Lower leg skin (tissue), 4 donors: ENCODE measurements around the gene TFDP1. TPM values are rescaled to one million over a fixed set of nuclear protein-coding genes. Genes with fewer than 3 reads are reported as not detected.
A peak's percentile ranks its signal among the peaks of the same experiment; 100 is the strongest.

Experiments used
- DNase-seq, 2 donors: peaks; one replicate each; pipeline ENCODE4 v3.0.0-alpha.2; 2019; ENCODE audit warnings: low spot score in 2 of 2
- H3K4me3 ChIP-seq: fragments of 200-600 bp; sonication (generic); 2 replicates; pipeline ENCODE4 v1.5.1; 2017; ENCODE audit warnings: mild to moderate bottlenecking, low read depth; ENCODE audit not compliant: poor library complexity, severe bottlenecking
- POLR2A ChIP-seq, 2 donors: fragments of 450-650 bp; IDR thresholded peaks; one replicate each; pipeline ENCODE4 v1.6.1; 2016 to 2017; ENCODE audit warnings: antibody characterized with exemption in 2 of 2, mild to moderate bottlenecking in 1 of 2, moderate library complexity in 1 of 2
- WGBS, 2 donors: methylation state at CpG; one replicate each; pipeline ENCODE4 v1.1.5; 2018; 5-methylcytosine and 5-hydroxymethylcytosine counted together
- intact Hi-C: fragments of 100-400 bp; cut with DNase I; formaldehyde crosslinking; loops from one replicate; pipeline ENCODE4 v1.15.0; 2023; ENCODE audit warnings: low total_unique reads
- total RNA-seq, 4 donors: library from RNA; depleted of rRNA; stranded (reverse); fragments of >200 nt; gene quantifications; one replicate each; pipeline ENCODE4 v1.1.0, GENCODE V29; 2016
- TF ChIP-seq, protein P1 (sequence below), 3 donors: fragments of 450-650 bp; IDR thresholded peaks; one replicate each; pipeline ENCODE4 v1.5.1; 2016; ENCODE audit warnings: antibody characterized with exemption in 3 of 3, mild to moderate bottlenecking in 3 of 3, moderate library complexity in 2 of 3

TFDP1 gene
- total RNA-seq, 4 donors from 2014 or later: 35.9 to 48.8 (median 41.9) TPM

DNA sequence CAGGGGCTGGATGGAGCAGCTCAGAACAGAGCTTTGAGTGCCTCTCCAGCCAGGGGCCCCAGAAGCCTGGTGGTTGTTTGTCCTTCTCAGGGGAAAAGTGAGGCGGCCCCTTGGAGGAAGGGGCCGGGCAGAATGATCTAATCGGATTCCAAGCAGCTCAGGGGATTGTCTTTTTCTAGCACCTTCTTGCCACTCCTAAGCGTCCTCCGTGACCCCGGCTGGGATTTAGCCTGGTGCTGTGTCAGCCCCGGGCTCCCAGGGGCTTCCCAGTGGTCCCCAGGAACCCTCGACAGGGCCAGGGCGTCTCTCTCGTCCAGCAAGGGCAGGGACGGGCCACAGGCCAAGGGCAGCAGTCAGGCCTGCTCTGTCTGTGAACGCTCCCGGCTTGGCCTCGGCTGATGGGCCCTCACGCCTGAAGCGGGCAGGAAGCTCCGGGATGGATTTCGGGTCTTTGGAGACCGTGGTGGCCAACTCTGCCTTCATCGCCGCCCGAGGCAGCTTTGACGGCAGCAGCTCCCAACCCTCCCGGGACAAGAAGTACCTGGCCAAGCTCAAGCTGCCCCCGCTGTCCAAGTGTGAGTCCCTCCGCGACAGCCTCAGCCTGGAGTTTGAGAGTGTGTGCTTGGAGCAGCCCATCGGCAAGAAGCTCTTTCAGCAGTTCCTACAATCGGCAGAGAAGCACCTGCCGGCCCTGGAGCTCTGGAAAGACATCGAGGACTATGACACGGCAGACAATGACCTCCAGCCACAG, 82.6 kb downstream of the TFDP1 start, which contains the start of gene GRK1:
TSS of gene GRK1 (plus strand) at position 269 of the 751 bp plus-strand sequence. CDS start at position 437, 168 bp downstream.
- WGBS, 2 donors: 76 to 86% methylated on average over 19 to 31 of the region's 32 CpGs
- no peak within 1 kb of the TSS for H3K4me3 ChIP-seq
- intact Hi-C loops: no loop called here
- DNase-seq: peak in 1 of 2 donors; percentile 81
- no peak for TF ChIP-seq POLR2A (IDR thresholded peaks at IDR 0.05)
- TF ChIP-seq, protein P1, sequence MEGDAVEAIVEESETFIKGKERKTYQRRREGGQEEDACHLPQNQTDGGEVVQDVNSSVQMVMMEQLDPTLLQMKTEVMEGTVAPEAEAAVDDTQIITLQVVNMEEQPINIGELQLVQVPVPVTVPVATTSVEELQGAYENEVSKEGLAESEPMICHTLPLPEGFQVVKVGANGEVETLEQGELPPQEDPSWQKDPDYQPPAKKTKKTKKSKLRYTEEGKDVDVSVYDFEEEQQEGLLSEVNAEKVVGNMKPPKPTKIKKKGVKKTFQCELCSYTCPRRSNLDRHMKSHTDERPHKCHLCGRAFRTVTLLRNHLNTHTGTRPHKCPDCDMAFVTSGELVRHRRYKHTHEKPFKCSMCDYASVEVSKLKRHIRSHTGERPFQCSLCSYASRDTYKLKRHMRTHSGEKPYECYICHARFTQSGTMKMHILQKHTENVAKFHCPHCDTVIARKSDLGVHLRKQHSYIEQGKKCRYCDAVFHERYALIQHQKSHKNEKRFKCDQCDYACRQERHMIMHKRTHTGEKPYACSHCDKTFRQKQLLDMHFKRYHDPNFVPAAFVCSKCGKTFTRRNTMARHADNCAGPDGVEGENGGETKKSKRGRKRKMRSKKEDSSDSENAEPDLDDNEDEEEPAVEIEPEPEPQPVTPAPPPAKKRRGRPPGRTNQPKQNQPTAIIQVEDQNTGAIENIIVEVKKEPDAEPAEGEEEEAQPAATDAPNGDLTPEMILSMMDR (IDR thresholded peaks at IDR 0.05): no peak

DNA sequence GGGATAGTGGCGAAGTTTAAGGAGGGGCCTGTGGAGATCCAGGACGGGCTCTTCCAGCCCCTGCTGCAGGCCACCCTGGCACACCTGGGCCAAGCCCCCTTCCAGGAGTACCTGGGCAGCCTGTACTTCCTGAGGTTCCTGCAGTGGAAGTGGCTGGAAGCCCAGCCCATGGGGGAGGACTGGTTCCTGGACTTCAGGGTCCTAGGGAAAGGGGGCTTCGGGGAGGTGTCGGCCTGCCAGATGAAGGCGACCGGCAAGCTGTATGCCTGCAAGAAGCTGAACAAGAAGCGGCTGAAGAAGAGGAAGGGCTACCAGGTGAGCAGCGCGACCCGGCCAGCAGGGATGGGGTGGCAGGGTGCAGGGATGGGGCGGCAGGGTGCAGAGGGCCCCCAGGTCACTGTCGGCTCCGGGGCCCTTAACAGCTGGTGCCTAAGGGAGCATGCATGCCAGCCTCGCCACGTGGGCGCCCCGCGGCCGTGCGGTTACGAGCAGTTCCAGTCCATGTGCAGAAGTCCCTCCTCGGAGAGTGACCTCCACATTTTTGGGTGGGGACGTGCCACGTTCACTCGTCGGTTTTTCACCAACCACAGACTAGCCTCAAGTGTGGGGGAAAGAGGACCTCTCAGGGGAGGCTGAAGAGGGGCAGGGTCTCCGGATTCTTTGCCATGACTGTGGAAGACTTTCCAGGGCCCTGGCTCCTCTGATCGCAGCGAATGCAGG, 83.4 kb downstream of the TFDP1 start:
- 90 to 92% methylated on average over 26 to 29 of the region's 29 CpGs for WGBS, 2 donors
- H3K4me3 ChIP-seq: no peak overlapping the region
- peak in 1 of 2 donors; percentile 79 for DNase-seq
- TF ChIP-seq, protein P1 (IDR thresholded peaks at IDR 0.05): no peak
- TF ChIP-seq POLR2A (IDR thresholded peaks at IDR 0.05): no peak
- intact Hi-C loops: no loop called here

DNA sequence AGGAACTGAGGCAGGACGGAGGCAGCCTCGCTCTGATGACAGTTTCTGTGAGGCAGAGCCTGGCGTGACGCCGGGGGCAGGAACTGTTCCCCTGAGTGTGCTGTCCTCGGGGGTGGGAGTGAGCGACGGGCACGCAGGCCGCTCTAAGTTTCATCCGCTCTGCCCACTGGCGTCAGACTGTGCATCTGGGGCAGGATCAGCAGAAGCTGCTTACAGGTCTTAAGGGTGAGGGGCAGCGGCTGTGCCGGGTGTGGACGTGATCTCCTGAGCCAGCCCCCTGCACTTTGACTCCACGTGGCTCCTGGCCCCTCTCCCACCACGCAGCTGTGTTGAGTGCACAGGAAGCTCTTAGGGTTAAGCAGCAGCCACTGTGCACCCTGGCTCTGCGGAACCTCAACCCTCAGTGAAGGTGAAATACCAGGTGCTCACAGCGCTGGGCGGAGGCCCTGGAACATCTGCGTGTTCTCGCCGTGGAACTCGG, 84.0 kb downstream of the TFDP1 start:
- TF ChIP-seq POLR2A (IDR thresholded peaks at IDR 0.05): no peak
- TF ChIP-seq, protein P1 (IDR thresholded peaks at IDR 0.05): no peak
- no peak overlapping the region for H3K4me3 ChIP-seq
- DNase-seq: peak in 1 of 2 donors; percentile 80
- intact Hi-C loops: no loop called here
- WGBS, 2 donors: 70 to 77% methylated on average over 18 to 22 of the region's 24 CpGs

DNA sequence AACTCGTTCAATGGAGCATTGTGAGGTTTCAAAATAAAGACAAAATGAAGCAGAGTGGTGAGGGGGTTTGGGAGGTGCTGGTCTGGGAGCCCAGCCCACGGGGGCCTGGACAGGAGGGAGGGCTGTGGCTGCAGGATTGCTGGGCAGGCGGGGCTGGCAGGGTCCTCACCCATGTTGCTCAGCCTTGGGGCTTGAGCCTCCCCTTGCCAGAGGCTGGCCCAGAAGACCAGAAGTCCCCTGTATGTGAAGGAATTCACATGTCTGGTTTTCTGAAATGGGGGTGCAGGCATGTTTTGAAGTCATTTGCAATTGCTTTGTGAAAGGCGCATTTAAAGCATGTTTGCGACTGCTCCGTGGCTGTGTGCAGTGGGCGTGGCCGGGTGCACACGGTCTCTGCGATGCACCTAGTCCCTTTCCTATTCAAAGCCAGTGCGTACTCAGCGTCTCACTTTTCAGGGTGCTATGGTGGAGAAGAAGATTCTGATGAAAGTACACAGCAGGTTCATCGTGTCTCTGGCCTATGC, 84.7 kb downstream of the TFDP1 start:
- WGBS, 2 donors: 55 to 67% methylated on average over 13 of the region's 13 CpGs
- H3K4me3 ChIP-seq: no peak overlapping the region
- no peak for TF ChIP-seq POLR2A (IDR thresholded peaks at IDR 0.05)
- TF ChIP-seq, protein P1 (IDR thresholded peaks at IDR 0.05): no peak
- intact Hi-C loops: no loop called here
- DNase-seq: peak in 1 of 2 donors; percentile 58

DNA sequence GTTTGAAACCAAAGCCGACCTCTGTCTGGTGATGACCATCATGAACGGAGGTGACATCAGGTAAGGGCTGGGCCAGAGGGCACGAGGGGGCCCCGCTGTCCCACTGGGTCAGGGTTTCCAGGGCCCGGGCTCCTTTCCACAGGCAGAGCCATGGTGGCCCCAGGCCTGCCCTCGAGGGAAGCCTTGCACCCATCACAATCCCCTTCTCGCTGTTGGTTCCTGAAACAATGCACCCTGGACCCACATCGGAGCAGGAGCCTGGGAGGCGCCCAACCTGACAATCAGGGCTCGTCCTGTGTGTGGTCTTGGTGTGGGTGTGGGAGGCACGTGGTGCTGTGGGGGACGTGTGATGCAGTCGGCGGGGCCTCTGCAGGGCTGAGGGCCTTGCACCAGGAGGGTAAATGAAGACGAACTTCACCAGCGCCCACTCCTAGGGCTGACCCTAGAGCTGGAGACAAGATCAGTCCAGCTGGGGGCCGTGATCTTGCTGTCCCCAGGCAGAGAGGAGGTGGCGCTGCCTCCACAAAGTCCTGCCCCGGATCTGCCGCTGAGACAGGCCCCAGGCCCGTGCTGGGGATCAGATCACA, 85.3 kb downstream of the TFDP1 start:
- peak in 1 of 2 donors; percentile 74 for DNase-seq
- 75 to 80% methylated on average over 19 to 20 of the region's 21 CpGs for WGBS, 2 donors

More for the DNA sequence above, 85.3 kb downstream of the TFDP1 start:
- H3K4me3 ChIP-seq: no peak overlapping the region
- intact Hi-C loops: no loop called here
- TF ChIP-seq, protein P1 (IDR thresholded peaks at IDR 0.05): no peak
